ENCODE measurements around the gene B4GALNT3.

B4GALNT3 gene

GRCh38 chr12:549476-550082 is 89.8 kb downstream of the B4GALNT3 start:
- no peak overlapping the region for H3K4me3 ChIP-seq (ENCODE audit: insufficient read depth in 1 of 2, low read depth in 1 of 2, low read length in 2 of 2)
- H3K4me1 ChIP-seq (ENCODE audit: control insufficient read depth, insufficient read depth, low read depth, low read length), result peaks cover 5% of the 10 kb centered on the region
- no peak overlapping the region for H3K23ac ChIP-seq (ENCODE audit: low read length in 2 of 2)
- H3K4ac ChIP-seq (ENCODE audit: low read depth in 1 of 2, low read length in 2 of 2), result no peak overlapping the region
- no peak overlapping the region for H3K4me2 ChIP-seq (ENCODE audit: low read length, poor library complexity, severe bottlenecking)
- no peaks in the 10 kb centered on the region for H3K36me3 ChIP-seq (ENCODE audit: control insufficient read depth in 1 of 2, insufficient read depth in 2 of 2, low read depth in 1 of 2, low read length in 2 of 2)
- H3K14ac ChIP-seq (ENCODE audit: low read length in 2 of 2), result no peak overlapping the region
- peaks cover 49 to 89% of the 10 kb centered on the region in 2 experiments for H3K27me3 ChIP-seq (ENCODE audit: control insufficient read depth in 1 of 2, insufficient read depth in 1 of 2, low read length in 2 of 2)
- no peak overlapping the region for H2BK15ac ChIP-seq (ENCODE audit: low read depth, poor library complexity, severe bottlenecking)
- H3K27ac ChIP-seq (ENCODE audit: low read length, poor library complexity, severe bottlenecking), result no peak overlapping the region
- no peak for DNase-seq
- no peak overlapping the region for H4K8ac ChIP-seq (ENCODE audit: low read length)
- WGBS, result 92% methylated on average over 27 of the region's 29 CpGs
- H3K18ac ChIP-seq (ENCODE audit: low read depth in 1 of 2, low read length in 2 of 2), result no peak overlapping the region
- H2AK5ac ChIP-seq (ENCODE audit: low read length, severe bottlenecking), result no peak overlapping the region
- no peak overlapping the region for H4K91ac ChIP-seq (ENCODE audit: low read length)
- H2BK12ac ChIP-seq (ENCODE audit: low read length in 2 of 2), result no peak overlapping the region
- H2AFZ ChIP-seq (ENCODE audit: low read depth, low read length), result no peak overlapping the region
- H2BK120ac ChIP-seq (ENCODE audit: low read depth, low read length), result no peak overlapping the region
- peaks cover 7% of the 10 kb centered on the region for H3K9me3 ChIP-seq (ENCODE audit: control insufficient read depth, low read length)
- H3K9ac ChIP-seq (ENCODE audit: low read length), result no peak overlapping the region
- no peaks in the 10 kb centered on the region for H3K79me1 ChIP-seq (replicated peaks; ENCODE audit: low read length, poor library complexity, severe bottlenecking)
- no peak overlapping the region for H2BK5ac ChIP-seq (ENCODE audit: low read depth, low read length, poor library complexity, severe bottlenecking)

GRCh38 chr12:550473-551260 is 90.9 kb downstream of the B4GALNT3 start:
- Histone ChIP-seq H3K27me3 (ENCODE audit: control insufficient read depth in 1 of 2, insufficient read depth in 1 of 2, low read length in 2 of 2) (peaks cover 40 to 78% of the 10 kb centered on the region in 2 experiments), H3K9ac (ENCODE audit: low read length) (no peak overlapping the region), H3K9me3 (ENCODE audit: control insufficient read depth, low read length) (peaks cover 7% of the 10 kb centered on the region), H3K4me3 (ENCODE audit: insufficient read depth in 1 of 2, low read depth in 1 of 2, low read length in 2 of 2) (no peak overlapping the region), H3K23ac (ENCODE audit: low read length in 2 of 2) (no peak overlapping the region), H4K91ac (ENCODE audit: low read length) (no peak overlapping the region), H2BK120ac (ENCODE audit: low read depth, low read length) (no peak overlapping the region), H2BK12ac (ENCODE audit: low read length in 2 of 2) (no peak overlapping the region), H3K4me2 (ENCODE audit: low read length, poor library complexity, severe bottlenecking) (no peak overlapping the region), H2BK15ac (ENCODE audit: low read depth, poor library complexity, severe bottlenecking) (no peak overlapping the region), H3K4ac (ENCODE audit: low read depth in 1 of 2, low read length in 2 of 2) (no peak overlapping the region), H3K14ac (ENCODE audit: low read length in 2 of 2) (no peak overlapping the region), H3K36me3 (ENCODE audit: control insufficient read depth in 1 of 2, insufficient read depth in 2 of 2, low read depth in 1 of 2, low read length in 2 of 2) (no peaks in the 10 kb centered on the region), H2AFZ (ENCODE audit: low read depth, low read length) (no peak overlapping the region), H2BK5ac (ENCODE audit: low read depth, low read length, poor library complexity, severe bottlenecking) (no peak overlapping the region), H3K79me1 (replicated peaks; ENCODE audit: low read length, poor library complexity, severe bottlenecking) (no peaks in the 10 kb centered on the region), H4K8ac (ENCODE audit: low read length) (no peak overlapping the region), H2AK5ac (ENCODE audit: low read length, severe bottlenecking) (no peak overlapping the region), H3K4me1 (ENCODE audit: control insufficient read depth, insufficient read depth, low read depth, low read length) (peaks cover 5% of the 10 kb centered on the region), H3K18ac (ENCODE audit: low read depth in 1 of 2, low read length in 2 of 2) (no peak overlapping the region), H3K27ac (ENCODE audit: low read length, poor library complexity, severe bottlenecking) (no peak overlapping the region)
- no peak for DNase-seq
- 88% methylated on average over 17 of the region's 18 CpGs for WGBS

GRCh38 chr12:552466-552865 is 92.7 kb downstream of the B4GALNT3 start:
- no peak overlapping the region for H3K4me3 ChIP-seq (ENCODE audit: insufficient read depth in 1 of 2, low read depth in 1 of 2, low read length in 2 of 2)
- no peaks in the 10 kb centered on the region for H3K36me3 ChIP-seq (ENCODE audit: control insufficient read depth in 1 of 2, insufficient read depth in 2 of 2, low read depth in 1 of 2, low read length in 2 of 2)
- peaks cover 7% of the 10 kb centered on the region for H3K9me3 ChIP-seq (ENCODE audit: control insufficient read depth, low read length)
- H3K23ac ChIP-seq (ENCODE audit: low read length in 2 of 2), result no peak overlapping the region
- no peak overlapping the region for H4K91ac ChIP-seq (ENCODE audit: low read length)
- WGBS, result 75% methylated on average over 5 of the region's 6 CpGs
- H3K9ac ChIP-seq (ENCODE audit: low read length), result no peak overlapping the region
- no peaks in the 10 kb centered on the region for H3K4me1 ChIP-seq (ENCODE audit: control insufficient read depth, insufficient read depth, low read depth, low read length)
- H2AFZ ChIP-seq (ENCODE audit: low read depth, low read length), result no peak overlapping the region
- H2BK120ac ChIP-seq (ENCODE audit: low read depth, low read length), result no peak overlapping the region
- no peak overlapping the region for H4K8ac ChIP-seq (ENCODE audit: low read length)
- H3K27ac ChIP-seq (ENCODE audit: low read length, poor library complexity, severe bottlenecking), result no peak overlapping the region
- H3K27me3 ChIP-seq (ENCODE audit: control insufficient read depth in 1 of 2, insufficient read depth in 1 of 2, low read length in 2 of 2), result peaks cover 37 to 80% of the 10 kb centered on the region in 2 experiments
- H3K79me1 ChIP-seq (replicated peaks; ENCODE audit: low read length, poor library complexity, severe bottlenecking), result no peaks in the 10 kb centered on the region
- no peak overlapping the region for H3K4me2 ChIP-seq (ENCODE audit: low read length, poor library complexity, severe bottlenecking)
- H3K18ac ChIP-seq (ENCODE audit: low read depth in 1 of 2, low read length in 2 of 2), result no peak overlapping the region
- DNase-seq, result no peak
- no peak overlapping the region for H2BK15ac ChIP-seq (ENCODE audit: low read depth, poor library complexity, severe bottlenecking)
- no peak overlapping the region for H2BK5ac ChIP-seq (ENCODE audit: low read depth, low read length, poor library complexity, severe bottlenecking)
- no peak overlapping the region for H3K14ac ChIP-seq (ENCODE audit: low read length in 2 of 2)
- no peak overlapping the region for H3K4ac ChIP-seq (ENCODE audit: low read depth in 1 of 2, low read length in 2 of 2)
- H2AK5ac ChIP-seq (ENCODE audit: low read length, severe bottlenecking), result no peak overlapping the region
- no peak overlapping the region for H2BK12ac ChIP-seq (ENCODE audit: low read length in 2 of 2)

GRCh38 chr12:553216-554000 is 93.7 kb downstream of the B4GALNT3 start:
- no peak overlapping the region for H2BK12ac ChIP-seq (ENCODE audit: low read length in 2 of 2)
- no peak overlapping the region for H3K9ac ChIP-seq (ENCODE audit: low read length)
- no peaks in the 10 kb centered on the region for H3K4me1 ChIP-seq (ENCODE audit: control insufficient read depth, insufficient read depth, low read depth, low read length)
- peaks cover 7% of the 10 kb centered on the region for H3K9me3 ChIP-seq (ENCODE audit: control insufficient read depth, low read length)
- no peaks in the 10 kb centered on the region for H3K79me1 ChIP-seq (replicated peaks; ENCODE audit: low read length, poor library complexity, severe bottlenecking)
- no peak overlapping the region for H2AK5ac ChIP-seq (ENCODE audit: low read length, severe bottlenecking)
- H4K91ac ChIP-seq (ENCODE audit: low read length), result no peak overlapping the region
- no peak overlapping the region for H3K27ac ChIP-seq (ENCODE audit: low read length, poor library complexity, severe bottlenecking)
- no peak overlapping the region for H3K4me3 ChIP-seq (ENCODE audit: insufficient read depth in 1 of 2, low read depth in 1 of 2, low read length in 2 of 2)
- no peak for DNase-seq
- H4K8ac ChIP-seq (ENCODE audit: low read length), result no peak overlapping the region
- no peak overlapping the region for H3K14ac ChIP-seq (ENCODE audit: low read length in 2 of 2)
- H3K23ac ChIP-seq (ENCODE audit: low read length in 2 of 2), result no peak overlapping the region
- no peak overlapping the region for H2BK5ac ChIP-seq (ENCODE audit: low read depth, low read length, poor library complexity, severe bottlenecking)
- H3K27me3 ChIP-seq (ENCODE audit: control insufficient read depth in 1 of 2, insufficient read depth in 1 of 2, low read length in 2 of 2), result peaks cover 39 to 80% of the 10 kb centered on the region in 2 experiments
- no peak overlapping the region for H2AFZ ChIP-seq (ENCODE audit: low read depth, low read length)
- no peak overlapping the region for H3K4me2 ChIP-seq (ENCODE audit: low read length, poor library complexity, severe bottlenecking)
- H3K18ac ChIP-seq (ENCODE audit: low read depth in 1 of 2, low read length in 2 of 2), result no peak overlapping the region
- H3K36me3 ChIP-seq (ENCODE audit: control insufficient read depth in 1 of 2, insufficient read depth in 2 of 2, low read depth in 1 of 2, low read length in 2 of 2), result no peaks in the 10 kb centered on the region
- no peak overlapping the region for H3K4ac ChIP-seq (ENCODE audit: low read depth in 1 of 2, low read length in 2 of 2)
- H2BK120ac ChIP-seq (ENCODE audit: low read depth, low read length), result no peak overlapping the region
- no peak overlapping the region for H2BK15ac ChIP-seq (ENCODE audit: low read depth, poor library complexity, severe bottlenecking)
- 88% methylated on average over 23 of the region's 23 CpGs for WGBS

Data from mesenchymal stem cell (in vitro differentiated cells and primary cell).